ENCODE measurements around the gene CBFA2T2.
A peak's percentile ranks its signal among the peaks of the same experiment; 100 is the strongest.

Gene CBFA2T2

DNA sequence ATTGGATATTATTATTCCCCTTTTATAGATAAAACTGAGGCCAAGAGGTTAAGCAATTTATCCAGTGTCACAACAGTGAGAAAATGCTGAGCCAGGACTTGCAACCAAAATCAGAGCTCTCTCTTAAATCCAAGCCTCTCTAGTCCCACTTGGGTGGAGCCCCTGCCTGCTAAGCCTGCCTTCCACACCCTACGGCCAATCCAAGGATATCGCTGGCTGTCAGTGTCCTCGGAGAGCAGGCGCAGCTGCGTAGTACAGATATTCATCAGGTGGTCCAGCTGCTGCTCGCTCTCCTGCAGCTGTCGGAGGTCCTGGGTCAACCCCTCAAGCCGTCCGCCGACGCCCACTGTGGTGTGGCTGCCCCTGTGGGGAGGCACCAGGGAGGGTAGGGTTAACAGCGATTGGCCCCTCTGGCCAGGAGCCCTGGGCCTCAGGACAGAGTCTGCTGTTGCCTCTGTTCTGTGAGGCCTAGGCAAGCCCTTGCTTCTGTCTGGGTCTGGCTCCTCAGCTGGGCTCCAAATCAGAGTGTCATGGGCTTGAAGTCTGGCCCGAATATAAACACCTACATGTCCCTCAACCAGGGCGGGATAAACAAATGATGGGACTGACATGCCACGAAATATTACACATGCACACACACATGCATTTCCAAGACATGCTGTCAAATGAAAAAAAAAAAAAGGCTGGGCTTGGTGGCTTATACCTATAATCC is 188.3 kb downstream of the CBFA2T2 start:
- DNase-seq (ENCODE audit: low read depth in 2 of 2) = no peak

DNA sequence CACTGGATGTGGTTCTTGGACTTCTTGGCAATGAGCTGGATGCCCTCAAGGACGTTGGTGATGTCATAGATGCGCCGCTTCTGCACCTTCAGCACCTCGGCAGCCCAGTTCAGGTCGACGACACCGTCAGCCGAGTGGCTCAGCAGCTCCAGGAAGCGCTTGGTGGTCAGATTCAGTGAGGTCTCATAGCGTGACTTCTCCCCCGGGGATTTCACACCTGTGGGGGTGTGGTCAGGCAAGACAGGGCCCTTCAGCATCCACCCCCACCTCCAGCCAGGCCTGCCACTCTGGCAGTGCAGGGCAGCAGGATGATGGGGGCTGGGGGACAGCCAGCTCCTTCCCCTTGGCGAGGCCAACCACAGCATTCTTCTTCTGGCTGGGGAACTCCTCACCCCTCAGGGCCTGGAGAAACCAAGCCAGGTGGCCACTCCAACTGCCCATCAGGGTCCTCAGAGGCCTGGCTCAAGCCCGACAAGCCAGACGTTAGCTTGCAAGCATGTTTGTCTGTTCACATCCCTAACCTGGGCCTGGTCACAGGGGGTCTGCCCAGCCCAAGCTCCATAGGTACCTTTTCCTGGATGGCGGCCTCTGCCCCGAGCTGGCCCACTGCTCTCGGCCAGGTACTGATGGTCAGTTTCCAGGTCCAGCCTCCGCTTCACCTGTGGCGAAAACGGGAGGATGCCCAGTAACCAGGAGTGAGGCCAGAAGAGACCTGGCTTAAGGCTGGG is 190.0 kb downstream of the CBFA2T2 start:
- DNase-seq (ENCODE audit: low read depth in 2 of 2) = peak; percentile 51 to 53

- DNase-seq (ENCODE audit: low read depth in 2 of 2) = no peak
These were observed 190.8 kb downstream of the CBFA2T2 start for GRCh38 chr20:33680686-33681085.

GRCh38 chr20:33681288-33681687 is 191.4 kb downstream of the CBFA2T2 start:
- no peak for DNase-seq (ENCODE audit: low read depth in 2 of 2)

DNA sequence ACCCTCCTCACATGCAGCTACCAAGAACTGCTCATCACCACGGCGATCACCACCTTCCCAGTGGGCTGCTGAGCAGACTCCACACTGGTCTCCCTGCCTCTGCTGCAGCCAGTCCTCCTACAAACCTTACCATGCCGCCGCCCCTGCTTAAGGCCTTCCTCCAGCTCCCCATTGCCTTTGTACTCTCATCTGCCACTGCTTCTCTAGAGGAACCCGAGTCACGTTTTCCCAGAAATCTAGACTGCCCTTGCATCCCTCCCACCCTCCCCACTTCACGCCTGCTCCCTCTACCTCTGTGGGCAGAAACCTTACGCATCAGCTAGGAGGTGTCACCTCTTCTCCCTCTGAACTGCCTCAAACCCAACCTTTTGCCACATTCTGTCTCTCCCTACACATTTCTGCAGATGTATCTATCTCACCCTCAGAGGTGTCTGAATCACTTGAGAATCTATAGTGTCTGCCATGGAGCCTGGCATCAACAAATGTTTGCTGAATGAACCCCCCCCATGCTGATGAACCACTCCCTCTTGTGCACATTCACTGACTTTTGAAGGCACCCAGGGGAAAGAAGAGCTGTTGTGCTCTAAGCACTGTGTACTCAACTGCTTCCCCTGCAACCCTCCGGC is 191.9 kb downstream of the CBFA2T2 start:
- DNase-seq (ENCODE audit: low read depth in 2 of 2) = peak in 1 of 2 donors; percentile 32

DNA sequence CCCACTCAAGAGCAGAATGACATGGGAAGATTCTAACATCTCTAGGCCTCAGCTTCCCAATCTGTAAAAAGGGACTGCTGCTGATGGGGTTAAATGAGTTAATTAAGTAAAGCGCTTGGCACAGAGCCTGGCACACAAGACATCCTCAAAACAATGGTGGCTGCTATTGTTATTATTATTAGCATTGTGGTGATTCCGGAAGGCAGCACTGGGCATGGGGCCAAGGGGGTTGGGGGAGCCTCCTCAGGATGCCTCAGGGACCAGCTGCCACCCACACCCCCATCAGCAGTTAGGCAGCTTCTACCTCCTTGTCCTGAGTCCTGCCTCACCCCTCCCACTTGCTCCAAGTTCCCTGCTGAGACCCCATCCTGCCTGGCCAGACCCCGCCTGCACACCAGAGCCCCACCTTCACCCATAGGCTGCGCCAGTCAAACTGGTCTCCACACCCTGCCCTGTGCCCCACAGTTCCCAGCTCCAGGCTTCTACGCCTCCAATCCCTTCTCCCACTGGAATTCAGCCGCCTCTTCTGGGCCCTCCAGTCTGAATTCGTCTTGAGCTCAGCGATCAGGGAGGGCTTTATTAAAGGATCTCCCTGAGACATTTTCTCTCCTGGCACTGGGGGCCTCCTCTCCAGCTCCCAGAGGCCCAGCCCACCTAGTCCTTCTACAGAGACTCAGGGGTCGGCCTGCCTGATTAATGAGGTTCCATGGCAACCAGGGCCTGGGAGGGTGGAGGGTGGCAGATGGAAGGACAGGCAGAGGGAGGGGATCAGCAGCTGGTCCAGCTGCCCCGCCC is 194.8 kb downstream of the CBFA2T2 start:
- no peak for DNase-seq (ENCODE audit: low read depth in 2 of 2)

GRCh38 chr20:33685328-33686099 is 195.6 kb downstream of the CBFA2T2 start:
- peak; percentile 67 to 68 for DNase-seq (ENCODE audit: low read depth in 2 of 2)

DNA sequence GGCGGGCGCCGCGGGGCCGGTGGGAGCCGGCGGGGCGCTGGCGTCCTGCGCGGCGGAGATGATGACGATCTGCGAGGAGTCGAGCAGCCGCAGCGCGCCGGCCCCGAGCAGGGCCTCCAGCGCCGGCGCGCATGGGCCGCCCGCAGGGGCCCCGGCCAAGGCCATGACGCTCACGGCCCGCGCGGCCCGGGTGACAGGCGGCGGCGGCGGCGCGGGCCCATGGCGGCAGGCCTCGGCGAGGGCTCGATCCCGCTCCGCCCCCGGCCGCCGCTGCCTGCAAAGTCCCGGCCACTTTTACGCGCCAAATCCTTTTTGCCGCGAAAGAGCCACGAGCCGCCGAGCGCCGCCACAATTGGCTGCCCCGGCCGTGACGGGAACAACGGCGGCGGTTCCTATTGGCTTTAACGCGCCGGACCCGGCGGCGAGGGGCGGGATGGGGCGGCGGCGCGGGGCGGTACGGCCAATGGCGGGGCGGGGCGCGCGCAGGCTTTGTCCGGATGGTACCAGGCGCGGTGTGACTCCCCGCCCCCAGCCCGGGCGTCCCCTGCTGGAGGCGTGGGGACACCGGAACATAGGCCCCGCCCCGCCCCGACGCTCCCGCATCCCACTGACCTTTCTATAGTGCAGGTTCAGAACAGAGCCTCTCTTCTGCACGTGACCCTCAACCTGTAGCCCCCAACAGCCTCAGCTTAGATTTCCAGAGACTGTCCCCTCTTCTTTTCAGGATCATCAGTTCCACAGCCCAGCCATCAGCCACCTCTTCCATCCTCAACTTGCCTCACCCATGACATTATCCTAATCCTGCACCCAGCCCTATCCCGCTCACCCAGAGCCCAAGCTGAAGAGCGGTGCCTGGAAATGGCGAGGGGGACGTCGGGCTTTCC is 196.4 kb downstream of the CBFA2T2 start, which contains the start of gene E2F1:
E2F1 (minus strand) TSS at position 286 of the 884 bp plus-strand sequence; CDS start at position 165, 121 bp downstream.
- peak; percentile 95 to 96 for DNase-seq (ENCODE audit: low read depth in 2 of 2)

GRCh38 chr20:33686984-33687366 is 197.1 kb downstream of the CBFA2T2 start:
- no peak for DNase-seq (ENCODE audit: low read depth in 2 of 2)

- no peak for DNase-seq (ENCODE audit: low read depth in 2 of 2)
These were observed 197.5 kb downstream of the CBFA2T2 start for GRCh38 chr20:33687370-33687915.

DNA sequence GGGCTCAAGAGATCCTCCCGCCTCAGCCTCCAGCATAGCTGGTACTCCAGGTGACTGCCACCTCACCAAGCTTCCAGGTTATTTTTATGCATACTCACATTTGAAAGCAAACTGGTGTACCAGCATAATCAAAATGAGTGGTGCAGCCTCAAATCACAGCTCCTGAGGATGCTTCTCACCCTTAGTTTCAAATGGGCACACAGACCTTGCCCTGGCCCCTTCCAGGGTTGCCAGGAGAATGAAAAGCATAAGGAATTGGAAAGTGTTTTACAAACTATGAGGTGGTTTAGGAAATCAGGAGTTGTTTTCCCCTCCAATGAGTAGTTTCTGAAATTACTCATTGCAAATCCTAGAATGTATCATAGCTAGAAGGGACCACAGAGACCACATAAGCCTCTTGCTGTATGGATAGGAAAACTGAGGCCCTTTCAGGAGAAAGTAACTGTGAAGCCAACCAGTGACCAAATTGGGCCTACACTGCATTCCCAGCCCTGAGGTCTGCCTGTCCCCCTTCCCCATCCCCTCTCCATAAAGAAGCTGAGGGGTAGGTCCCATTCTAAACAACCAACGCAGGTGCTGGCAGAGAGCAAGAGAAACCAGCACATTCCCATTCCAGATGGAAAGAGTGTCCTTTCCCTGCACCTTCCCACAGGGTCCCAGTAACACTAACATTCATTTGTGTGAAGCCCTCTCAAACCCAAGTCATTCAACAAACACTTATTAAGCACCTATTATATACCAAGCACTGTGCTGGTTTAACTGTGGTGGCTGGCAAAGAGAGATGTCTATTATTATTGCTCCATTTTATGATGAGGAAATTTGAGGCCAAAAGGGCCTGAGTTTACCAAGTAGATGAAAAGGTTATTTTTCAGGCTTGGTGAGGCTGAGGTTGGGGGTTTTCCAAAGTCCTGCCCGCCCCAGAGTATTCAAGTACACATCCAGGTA is 198.4 kb downstream of the CBFA2T2 start:
- no peak for DNase-seq (ENCODE audit: low read depth in 2 of 2)

GRCh38 chr20:33688938-33689424 is 199.1 kb downstream of the CBFA2T2 start:
- no peak for DNase-seq (ENCODE audit: low read depth in 2 of 2)

DNA sequence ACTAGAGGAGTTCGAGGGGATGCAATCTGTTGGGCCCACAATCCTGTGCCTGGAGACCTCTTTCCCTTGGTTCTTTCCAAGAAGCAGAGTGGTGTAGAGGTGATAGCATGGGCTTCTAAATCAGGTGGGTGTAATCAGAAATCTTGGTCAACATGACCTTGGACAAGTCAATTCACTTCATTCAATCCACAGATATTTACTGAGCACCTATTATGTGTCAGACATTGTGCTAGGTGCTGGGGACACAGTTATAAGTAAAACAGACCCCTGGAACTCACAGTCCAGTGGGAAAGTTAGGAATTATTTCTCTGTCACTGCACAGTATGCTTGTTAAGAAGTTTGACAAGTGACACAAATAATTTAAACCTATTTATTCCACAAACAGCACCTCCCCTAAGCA is 199.6 kb downstream of the CBFA2T2 start:
- DNase-seq (ENCODE audit: low read depth in 2 of 2) = no peak

- DNase-seq (ENCODE audit: low read depth in 2 of 2) = peak; percentile 57 to 58
These were observed 200.1 kb downstream of the CBFA2T2 start for GRCh38 chr20:33689973-33690372.

GRCh38 chr20:33693289-33693688 is 203.4 kb downstream of the CBFA2T2 start:
- no peak for DNase-seq (ENCODE audit: low read depth in 2 of 2)

GRCh38 chr20:33693741-33694638 is 204.1 kb downstream of the CBFA2T2 start:
- no peak for DNase-seq (ENCODE audit: low read depth in 2 of 2)

DNA sequence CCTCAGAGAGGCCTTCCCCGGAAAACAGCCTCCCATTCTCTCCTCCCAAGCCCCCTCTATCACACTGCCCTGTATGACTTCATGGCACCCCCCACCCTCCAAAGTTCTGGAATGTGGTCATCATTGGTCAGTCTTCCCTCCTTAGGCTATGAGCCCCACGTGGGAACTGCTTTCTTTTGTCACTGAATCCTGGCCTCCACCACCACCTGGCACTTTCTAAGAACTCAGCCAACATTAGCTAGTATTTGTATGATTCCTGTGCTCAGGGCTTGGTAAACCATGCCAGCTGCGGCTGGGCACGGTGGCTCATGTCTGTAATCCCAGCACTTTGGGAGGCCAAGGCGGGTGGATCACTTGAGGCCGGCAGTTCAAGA is 204.7 kb downstream of the CBFA2T2 start:
- no peak for DNase-seq (ENCODE audit: low read depth in 2 of 2)

GRCh38 chr20:33696448-33696847 is 206.6 kb downstream of the CBFA2T2 start:
- DNase-seq (ENCODE audit: low read depth in 2 of 2) = no peak

All from stimulated activated CD8-positive, alpha-beta memory T cell treated with anti-CD3 and anti-CD28 coated beads, Interleukin-15, amount 100 ng/mL, for 48 hours (primary cell).